DND-41 (cell line): ENCODE results near the gene FOSL1.

Experiments used
- ATAC-seq: fragments of 200-7000 bp; cut with Tn5 transposase; 3 replicates; pipeline ENCODE4 v1.9.1; 2021; ENCODE audit warnings: low read depth; ENCODE audit not compliant: insufficient read depth
- DNase-seq: peaks from one replicate; pipeline ENCODE4 v3.0.0-alpha.2; 2020
- H2AFZ ChIP-seq: 2 replicates; pipeline ENCODE4 v1.6.0; 2012; ENCODE audit warnings: low read depth, low read length
- H3K27ac ChIP-seq: 2 replicates; pipeline ENCODE4 v1.5.1; 2012; ENCODE audit warnings: low read length, inconsistent platforms
- H3K27me3 ChIP-seq: fragments of 200-600 bp; sonication (generic); 2 replicates; pipeline ENCODE4 v1.6.0; 2012; ENCODE audit warnings: low read length, mild to moderate bottlenecking, inconsistent platforms; ENCODE audit not compliant: insufficient read depth, poor library complexity
- H3K36me3 ChIP-seq: 2 replicates; pipeline ENCODE4 v1.5.1; 2012; ENCODE audit warnings: low read length, inconsistent platforms; ENCODE audit not compliant: insufficient read depth
- H3K4me1 ChIP-seq: 2 replicates; pipeline ENCODE4 v1.5.1; 2012; ENCODE audit warnings: mild to moderate bottlenecking, low read length; ENCODE audit not compliant: insufficient read depth
- H3K4me2 ChIP-seq: 2 replicates; pipeline ENCODE4 v1.6.0; 2012; ENCODE audit warnings: mild to moderate bottlenecking, moderate library complexity, low read length, inconsistent platforms; ENCODE audit not compliant: insufficient read depth
- H3K4me3 ChIP-seq, 2 experiments: fragments of 200-600 bp in 1 of 2; shearing (Covaris generic) in 1 of 2; 2 replicates each; pipeline ENCODE4 v1.5.1; 2012 to 2016; ENCODE audit warnings: inconsistent platforms in 2 of 2, low read length in 2 of 2, mild to moderate bottlenecking in 2 of 2, low read depth in 1 of 2, moderate library complexity in 1 of 2
- H3K79me2 ChIP-seq: 2 replicates; pipeline ENCODE4 v1.6.0; 2012; ENCODE audit warnings: low read length, inconsistent platforms; ENCODE audit not compliant: insufficient read depth
- H3K9ac ChIP-seq: 2 replicates; pipeline ENCODE4 v1.6.0; 2012; ENCODE audit warnings: low read depth, mild to moderate bottlenecking, inconsistent platforms, low read length, moderate library complexity
- H3K9me3 ChIP-seq: 2 replicates; pipeline ENCODE4 v1.5.1; 2012; ENCODE audit warnings: low read length, moderate library complexity, mild to moderate bottlenecking, inconsistent platforms; ENCODE audit not compliant: insufficient read depth, severe bottlenecking
- H4K20me1 ChIP-seq: 2 replicates; pipeline ENCODE4 v1.6.0; 2012; ENCODE audit warnings: low read length; ENCODE audit not compliant: insufficient read depth
- CTCF ChIP-seq: IDR thresholded peaks from 2 replicates; pipeline ENCODE4 v1.5.1; 2012; ENCODE audit warnings: borderline replicate concordance, low read length, moderate library complexity, mild to moderate bottlenecking; ENCODE audit not compliant: poor library complexity, severe bottlenecking; ENCODE audit errors: extremely low read depth
- EZH2 ChIP-seq: IDR thresholded peaks from 3 replicates; pipeline ENCODE4 v1.6.1; 2012; ENCODE audit warnings: borderline replicate concordance, low read depth, mild to moderate bottlenecking, moderate library complexity, low read length, inconsistent platforms; ENCODE audit not compliant: severe bottlenecking

FOSL1 gene

GRCh38 chr11:65851811-65852507, 48.2 kb downstream of the FOSL1 start:
- no peak overlapping the region for H3K9ac ChIP-seq
- H3K27me3 ChIP-seq = no peaks in the 10 kb centered on the region
- H3K27ac ChIP-seq = no peak overlapping the region
- ATAC-seq = peak; percentile 4; the same call in 2 of the 3 replicates
- H3K4me2 ChIP-seq = no peak overlapping the region
- H3K4me1 ChIP-seq = peaks cover 18% of the 10 kb centered on the region
- no peak overlapping the region for H2AFZ ChIP-seq
- H3K4me3 ChIP-seq = no peak overlapping the region
- H3K36me3 ChIP-seq = peaks cover 57% of the 10 kb centered on the region
- peaks cover 31% of the 10 kb centered on the region for H3K79me2 ChIP-seq
- peak; percentile 20 for DNase-seq
- TF ChIP-seq CTCF = no peak
- TF ChIP-seq EZH2 = no peak
- H3K9me3 ChIP-seq = no peaks in the 10 kb centered on the region
- peaks cover 62% of the 10 kb centered on the region for H4K20me1 ChIP-seq

- Histone ChIP-seq H2AFZ (no peak overlapping the region), H3K27me3 (no peaks in the 10 kb centered on the region), H3K79me2 (peaks cover 23% of the 10 kb centered on the region), H4K20me1 (peaks cover 54% of the 10 kb centered on the region), H3K4me2 (no peak overlapping the region), H3K9me3 (no peaks in the 10 kb centered on the region), H3K4me3 (no peak overlapping the region), H3K4me1 (peaks cover 10% of the 10 kb centered on the region), H3K27ac (no peak overlapping the region), H3K36me3 (peaks cover 49% of the 10 kb centered on the region), H3K9ac (no peak overlapping the region)
- peak; percentile 61 for DNase-seq
- TF ChIP-seq EZH2 = no peak
- TF ChIP-seq CTCF = peak; percentile 89
- ATAC-seq = peak; percentile 55
Observed at GRCh38 chr11:65851083-65851579, 49.1 kb downstream of the FOSL1 start.

GRCh38 chr11:65850217-65851082, 49.7 kb downstream of the FOSL1 start:
- Histone ChIP-seq H3K4me1 (peaks cover 4% of the 10 kb centered on the region), H3K4me3 (no peak overlapping the region), H4K20me1 (peaks cover 47% of the 10 kb centered on the region), H3K79me2 (peaks cover 16% of the 10 kb centered on the region), H3K4me2 (no peak overlapping the region), H3K36me3 (peaks cover 42% of the 10 kb centered on the region), H2AFZ (no peak overlapping the region), H3K9me3 (no peaks in the 10 kb centered on the region), H3K27me3 (no peaks in the 10 kb centered on the region), H3K27ac (no peak overlapping the region), H3K9ac (no peak overlapping the region)
- DNase-seq (no peak), ATAC-seq (peak; percentile 13)
- TF ChIP-seq EZH2 (no peak), CTCF (no peak)
